ENCODE data around the gene PEG3. TPM values are rescaled to one million over a fixed set of nuclear protein-coding genes. Genes with fewer than 3 reads are reported as not detected.
"Not testable (repeated sequence)": the region's sequence is repeated elsewhere in the genome, so short reads cannot be mapped to it uniquely, and the experiment has no call there.

The PEG3 gene
- total RNA-seq, 1 experiment from 2014 or later = 1.6 TPM

DNA sequence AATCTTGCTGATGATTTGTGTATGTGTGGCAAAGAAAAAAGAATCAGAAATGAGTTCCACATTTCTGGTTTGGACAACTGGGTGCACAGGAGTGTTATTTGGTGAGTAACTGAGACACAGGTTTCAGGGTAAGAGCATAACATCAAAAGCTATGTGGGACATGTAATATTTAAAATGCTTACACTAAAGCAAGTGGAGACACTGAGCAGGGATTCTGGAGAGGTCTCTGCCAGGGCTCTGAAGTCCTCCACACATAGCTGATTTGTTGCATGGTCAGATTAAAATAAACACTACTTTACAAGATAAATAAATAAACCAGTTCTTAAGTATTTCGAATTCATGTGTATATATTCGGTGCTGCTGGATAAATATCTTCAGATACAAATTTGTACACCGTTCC, 16.3 kb upstream of the PEG3 start:
- Histone ChIP-seq H3K79me2 (ENCODE audit: low read length) (no peaks in the 10 kb centered on the region), H3K36me3 (ENCODE audit: low read depth, low read length) (no peaks in the 10 kb centered on the region), H2AFZ (ENCODE audit: low read length) (no peak overlapping the region), H4K20me1 (ENCODE audit: low read length) (no peaks in the 10 kb centered on the region), H3K27me3 (ENCODE audit: low read length) (no peaks in the 10 kb centered on the region), H3K4me3 (ENCODE audit: low read length) (no peak overlapping the region), H3K9ac (ENCODE audit: low read length) (no peak overlapping the region), H3F3A (ENCODE audit: low read length, unreplicated experiment) (no peaks in the 10 kb centered on the region), H3K9me2 (replicated peaks; ENCODE audit: low read length) (no peaks in the 10 kb centered on the region), H3K4me2 (ENCODE audit: low read length) (no peak overlapping the region), H3K27ac (ENCODE audit: low read length) (no peak overlapping the region), H3K4me1 (ENCODE audit: insufficient read depth, low read length) (no peaks in the 10 kb centered on the region), H3K9me3 (ENCODE audit: low read length) (peaks cover 39% of the 10 kb centered on the region)
- ChIA-PET CTCF (no interaction called here), POLR2A (ENCODE audit: unreplicated experiment) (no interaction called here)
- DNase-seq = no peak
- TF ChIP-seq EZH2phosphoT487 (IDR thresholded peaks at IDR 0.05; ENCODE audit: borderline replicate concordance, low read length) (no peak), EZH2 (IDR thresholded peaks at IDR 0.05; ENCODE audit: low read length, unreplicated experiment) (no peak)
- TF ChIP-seq, protein P1, sequence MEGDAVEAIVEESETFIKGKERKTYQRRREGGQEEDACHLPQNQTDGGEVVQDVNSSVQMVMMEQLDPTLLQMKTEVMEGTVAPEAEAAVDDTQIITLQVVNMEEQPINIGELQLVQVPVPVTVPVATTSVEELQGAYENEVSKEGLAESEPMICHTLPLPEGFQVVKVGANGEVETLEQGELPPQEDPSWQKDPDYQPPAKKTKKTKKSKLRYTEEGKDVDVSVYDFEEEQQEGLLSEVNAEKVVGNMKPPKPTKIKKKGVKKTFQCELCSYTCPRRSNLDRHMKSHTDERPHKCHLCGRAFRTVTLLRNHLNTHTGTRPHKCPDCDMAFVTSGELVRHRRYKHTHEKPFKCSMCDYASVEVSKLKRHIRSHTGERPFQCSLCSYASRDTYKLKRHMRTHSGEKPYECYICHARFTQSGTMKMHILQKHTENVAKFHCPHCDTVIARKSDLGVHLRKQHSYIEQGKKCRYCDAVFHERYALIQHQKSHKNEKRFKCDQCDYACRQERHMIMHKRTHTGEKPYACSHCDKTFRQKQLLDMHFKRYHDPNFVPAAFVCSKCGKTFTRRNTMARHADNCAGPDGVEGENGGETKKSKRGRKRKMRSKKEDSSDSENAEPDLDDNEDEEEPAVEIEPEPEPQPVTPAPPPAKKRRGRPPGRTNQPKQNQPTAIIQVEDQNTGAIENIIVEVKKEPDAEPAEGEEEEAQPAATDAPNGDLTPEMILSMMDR (conservative IDR thresholded peaks at IDR 0.05; ENCODE audit: low read depth, low read length) = no peak
- intact Hi-C loops (cut with micrococcal nuclease) = no loop called here
- no peak for ATAC-seq
- no TSS peak for BruUV-seq (replicated peaks)

DNA sequence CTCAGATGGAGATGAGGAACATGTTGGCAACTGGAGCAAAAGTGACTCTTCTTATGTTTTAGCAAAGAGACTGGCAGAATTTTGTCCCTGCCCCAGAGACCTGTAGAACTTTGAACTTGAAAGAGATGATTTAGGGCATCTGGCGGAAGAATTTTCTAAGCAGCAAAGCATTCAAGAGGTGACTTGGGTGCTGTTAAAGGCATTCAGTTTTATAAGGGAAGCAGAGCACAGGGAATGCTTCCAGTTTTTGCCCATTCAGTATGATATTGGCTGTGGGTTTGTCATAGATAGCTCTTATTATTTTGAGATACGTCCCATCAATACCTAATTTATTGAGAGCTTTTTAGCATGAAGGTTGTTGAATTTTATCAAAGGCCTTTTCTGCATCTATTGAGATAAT, 11.8 kb upstream of the PEG3 start:
- H3K9ac ChIP-seq (ENCODE audit: low read length); H3K27ac ChIP-seq (ENCODE audit: low read length); H3K36me3 ChIP-seq (ENCODE audit: low read depth, low read length); H2AFZ ChIP-seq (ENCODE audit: low read length); H3K79me2 ChIP-seq (ENCODE audit: low read length); H3K9me2 ChIP-seq (replicated peaks; ENCODE audit: low read length); BruUV-seq (replicated peaks); H3K4me3 ChIP-seq (ENCODE audit: low read length); intact Hi-C loops (cut with micrococcal nuclease); ATAC-seq; H3K4me1 ChIP-seq (ENCODE audit: insufficient read depth, low read length); H3F3A ChIP-seq (ENCODE audit: low read length, unreplicated experiment); H3K4me2 ChIP-seq (ENCODE audit: low read length); H4K20me1 ChIP-seq (ENCODE audit: low read length); POLR2A ChIA-PET (ENCODE audit: unreplicated experiment); DNase-seq; CTCF ChIA-PET; H3K27me3 ChIP-seq (ENCODE audit: low read length): not testable (repeated sequence)
- H3K9me3 ChIP-seq (ENCODE audit: low read length) = 0 out of 2 replicates have a peak, but pooled peaks cover 25% of the 10 kb centered on the region

DNA sequence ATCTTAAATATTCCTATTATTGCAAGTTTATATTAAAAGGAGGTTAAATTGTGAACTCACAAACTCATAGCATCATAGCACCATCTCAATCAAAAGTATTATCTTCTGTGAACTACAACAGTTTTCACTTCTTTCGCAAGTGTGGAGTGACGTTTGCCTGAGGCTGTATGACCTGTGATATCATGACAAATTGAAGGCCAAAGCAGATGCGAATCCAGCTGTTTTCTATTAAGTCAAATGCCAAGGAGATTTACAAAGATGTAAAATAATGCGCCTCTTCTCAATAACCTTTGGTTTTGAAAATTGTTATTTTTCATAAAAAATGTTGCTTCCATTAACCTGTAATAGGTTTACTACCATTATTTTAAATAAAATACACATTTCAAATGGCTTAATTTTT, 7.6 kb upstream of the PEG3 start:
- TF ChIP-seq EZH2phosphoT487 (IDR thresholded peaks at IDR 0.05; ENCODE audit: borderline replicate concordance, low read length) = no peak
- TF ChIP-seq EZH2 (IDR thresholded peaks at IDR 0.05; ENCODE audit: low read length, unreplicated experiment) = no peak
- TF ChIP-seq, protein P1 (conservative IDR thresholded peaks at IDR 0.05; ENCODE audit: low read depth, low read length) = no peak
- no peaks in the 10 kb centered on the region for H3K36me3 ChIP-seq (ENCODE audit: low read depth, low read length)
- no peak overlapping the region for H3K4me2 ChIP-seq (ENCODE audit: low read length)
- ChIA-PET POLR2A (ENCODE audit: unreplicated experiment) (no interaction called here), CTCF (no interaction called here)
- ATAC-seq = no peak
- no peak overlapping the region for H3K9ac ChIP-seq (ENCODE audit: low read length)
- H3K4me1 ChIP-seq (ENCODE audit: insufficient read depth, low read length) = no peaks in the 10 kb centered on the region
- no peaks in the 10 kb centered on the region for H3K9me2 ChIP-seq (replicated peaks; ENCODE audit: low read length)
- DNase-seq = no peak
- no peaks in the 10 kb centered on the region for H3K79me2 ChIP-seq (ENCODE audit: low read length)
- peaks cover 33% of the 10 kb centered on the region for H3K9me3 ChIP-seq (ENCODE audit: low read length)
- no peaks in the 10 kb centered on the region for H3F3A ChIP-seq (ENCODE audit: low read length, unreplicated experiment)
- H2AFZ ChIP-seq (ENCODE audit: low read length) = no peak overlapping the region
- no peak overlapping the region for H3K27ac ChIP-seq (ENCODE audit: low read length)
- H4K20me1 ChIP-seq (ENCODE audit: low read length) = no peaks in the 10 kb centered on the region
- H3K4me3 ChIP-seq (ENCODE audit: low read length) = no peak overlapping the region
- no TSS peak for BruUV-seq (replicated peaks)
- H3K27me3 ChIP-seq (ENCODE audit: low read length) = no peaks in the 10 kb centered on the region
- intact Hi-C loops (cut with micrococcal nuclease) = no loop called here

Data from PC-3 (cell line).